Measurements from ENCODE around the gene GPR107. TPM values are rescaled to one million over a fixed set of nuclear protein-coding genes. Genes with fewer than 3 reads are reported as not detected.

GPR107 gene
- total and polyA plus RNA-seq, 2 donors (not counting 1 experiment from before 2014, with no cell fraction given): 10.4 to 28.1 TPM

- H3K9ac ChIP-seq (ENCODE audit: low read length): no peak overlapping the region
- peaks cover 9% of the 10 kb centered on the region for H3K4me1 Mint-ChIP-seq
These were observed 83.5 kb downstream of the GPR107 start for GRCh38 chr9:130137081-130137640.

More at GRCh38 chr9:130137081-130137640, 83.5 kb downstream of the GPR107 start:
- H3K4me3 Mint-ChIP-seq: no peak overlapping the region
- TF ChIP-seq CTCF (IDR thresholded peaks at IDR 0.05) (no peak), EZH2 (IDR thresholded peaks at IDR 0.05; ENCODE audit: borderline replicate concordance, insufficient read depth, low read depth, low read length, poor library complexity, severe bottlenecking) (no peak)
- H2AFZ ChIP-seq (ENCODE audit: insufficient read depth, low read depth, low read length, poor library complexity, severe bottlenecking): no peak overlapping the region
- no peaks in the 10 kb centered on the region for H3K27me3 Mint-ChIP-seq
- H3K9me3 Mint-ChIP-seq (ENCODE audit: insufficient read depth): no peaks in the 10 kb centered on the region
- no peaks in the 10 kb centered on the region for H3K79me2 ChIP-seq (ENCODE audit: control insufficient read depth, insufficient read depth, low read length)
- CTCF ChIA-PET: no interaction called here
- POLR2A ChIA-PET: no interaction called here
- no peak overlapping the region for H3K27ac Mint-ChIP-seq
- DNase-seq (no peak), ATAC-seq (ENCODE audit: low read depth) (no peak)
- H3K27me3 ChIP-seq (replicated peaks in 1 of 4; ENCODE audit: control extremely low read depth in 1 of 4, control insufficient read depth in 3 of 4, insufficient read depth in 4 of 4, low read length in 3 of 4): no peaks in the 10 kb centered on the region
- H3K9me3 ChIP-seq (ENCODE audit: control extremely low read depth in 1 of 3, control insufficient read depth in 2 of 3, insufficient read depth in 1 of 3, low read length in 2 of 3): no peaks in the 10 kb centered on the region
- peaks cover 2 to 5% of the 10 kb centered on the region in 2 donors for H3K4me1 ChIP-seq (ENCODE audit: control insufficient read depth in 2 of 2, insufficient read depth in 2 of 2, low read length in 2 of 2)
- WGBS (ENCODE audit: insufficient coverage): over 99% methylated on average over 15 of the region's 15 CpGs
- no peaks in the 10 kb centered on the region for H4K20me1 ChIP-seq (ENCODE audit: control insufficient read depth, insufficient read depth, low read length, poor library complexity, severe bottlenecking)
- intact Hi-C loops (cut with micrococcal nuclease): no loop called here
- H3K4me2 ChIP-seq (replicated peaks; ENCODE audit: low read depth, low read length, poor library complexity, severe bottlenecking): no peak overlapping the region
- no peak overlapping the region for H3K27ac ChIP-seq (ENCODE audit: low read length in 2 of 2)
- peaks cover 0 to 12% of the 10 kb centered on the region in 2 experiments for H3K36me3 ChIP-seq (replicated peaks in 1 of 2; ENCODE audit: control extremely low read depth in 1 of 2, control insufficient read depth in 1 of 2, extremely low read depth in 1 of 2, insufficient read depth in 2 of 2, low read length in 1 of 2)
- H3K4me3 ChIP-seq (ENCODE audit: control extremely low read depth in 1 of 5, extremely low read depth in 1 of 5, insufficient read depth in 1 of 5, low read depth in 2 of 5, low read length in 4 of 5): no peak overlapping the region
